Measurements from ENCODE around the gene PDCD4.

The PDCD4 gene

DNA sequence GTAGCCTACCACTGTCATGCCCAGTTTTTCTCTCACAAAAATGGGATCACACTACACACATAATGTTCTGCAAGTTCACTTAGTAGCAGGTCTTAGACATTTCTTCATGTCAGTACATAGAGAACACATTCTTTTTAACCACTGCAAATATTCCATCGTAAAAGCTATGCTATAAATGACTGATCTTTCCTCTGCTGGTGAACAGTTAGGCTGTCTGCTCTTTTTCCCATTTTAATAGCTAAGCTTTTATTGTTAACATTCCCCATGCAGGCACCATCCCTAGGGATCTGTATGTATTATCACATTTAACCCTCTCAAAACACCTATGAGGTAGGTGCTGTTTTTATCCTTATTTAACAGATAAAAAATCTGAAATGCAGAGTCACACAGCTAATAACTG is 46.2 kb upstream of the PDCD4 start:
- TF ChIP-seq, protein P1, sequence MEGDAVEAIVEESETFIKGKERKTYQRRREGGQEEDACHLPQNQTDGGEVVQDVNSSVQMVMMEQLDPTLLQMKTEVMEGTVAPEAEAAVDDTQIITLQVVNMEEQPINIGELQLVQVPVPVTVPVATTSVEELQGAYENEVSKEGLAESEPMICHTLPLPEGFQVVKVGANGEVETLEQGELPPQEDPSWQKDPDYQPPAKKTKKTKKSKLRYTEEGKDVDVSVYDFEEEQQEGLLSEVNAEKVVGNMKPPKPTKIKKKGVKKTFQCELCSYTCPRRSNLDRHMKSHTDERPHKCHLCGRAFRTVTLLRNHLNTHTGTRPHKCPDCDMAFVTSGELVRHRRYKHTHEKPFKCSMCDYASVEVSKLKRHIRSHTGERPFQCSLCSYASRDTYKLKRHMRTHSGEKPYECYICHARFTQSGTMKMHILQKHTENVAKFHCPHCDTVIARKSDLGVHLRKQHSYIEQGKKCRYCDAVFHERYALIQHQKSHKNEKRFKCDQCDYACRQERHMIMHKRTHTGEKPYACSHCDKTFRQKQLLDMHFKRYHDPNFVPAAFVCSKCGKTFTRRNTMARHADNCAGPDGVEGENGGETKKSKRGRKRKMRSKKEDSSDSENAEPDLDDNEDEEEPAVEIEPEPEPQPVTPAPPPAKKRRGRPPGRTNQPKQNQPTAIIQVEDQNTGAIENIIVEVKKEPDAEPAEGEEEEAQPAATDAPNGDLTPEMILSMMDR (IDR thresholded peaks at IDR 0.05; ENCODE audit: low read depth, low read length): no peak
- H3K9me3 ChIP-seq (ENCODE audit: severe bottlenecking): no peaks in the 10 kb centered on the region
- no peaks in the 10 kb centered on the region for H3K27me3 ChIP-seq (ENCODE audit: insufficient read depth, low read depth, severe bottlenecking)
- no peak overlapping the region for H3K4me3 ChIP-seq (ENCODE audit: low read depth, low read length)
- DNase-seq: no peak
- no peaks in the 10 kb centered on the region for H3K36me3 ChIP-seq
- H3K27ac ChIP-seq: no peak overlapping the region

DNA sequence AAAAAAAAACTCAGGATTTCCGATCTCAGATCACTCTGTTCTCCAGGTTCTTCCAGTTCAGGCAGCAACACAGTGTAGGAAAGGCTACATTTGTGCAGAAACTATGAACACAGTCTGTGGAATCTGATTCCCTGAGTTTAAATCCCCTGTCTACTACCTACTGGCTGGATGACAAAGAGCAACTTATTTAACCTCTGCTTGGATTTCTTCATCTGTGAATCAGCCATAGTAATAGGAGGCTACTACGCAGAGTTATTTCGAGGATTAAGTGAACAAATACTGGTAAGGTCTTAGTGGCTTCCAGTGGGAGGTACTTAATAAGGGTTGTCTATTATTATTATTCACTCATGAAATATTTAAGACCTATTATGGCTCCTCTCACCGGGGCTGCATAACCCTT is 44.3 kb upstream of the PDCD4 start:
- H3K36me3 ChIP-seq: no peaks in the 10 kb centered on the region
- no peak overlapping the region for H3K27ac ChIP-seq
- no peak for DNase-seq
- no peaks in the 10 kb centered on the region for H3K27me3 ChIP-seq (ENCODE audit: insufficient read depth, low read depth, severe bottlenecking)
- H3K4me3 ChIP-seq (ENCODE audit: low read depth, low read length): no peak overlapping the region
- H3K9me3 ChIP-seq (ENCODE audit: severe bottlenecking): no peaks in the 10 kb centered on the region
- TF ChIP-seq, protein P1 (IDR thresholded peaks at IDR 0.05; ENCODE audit: low read depth, low read length): no peak

DNA sequence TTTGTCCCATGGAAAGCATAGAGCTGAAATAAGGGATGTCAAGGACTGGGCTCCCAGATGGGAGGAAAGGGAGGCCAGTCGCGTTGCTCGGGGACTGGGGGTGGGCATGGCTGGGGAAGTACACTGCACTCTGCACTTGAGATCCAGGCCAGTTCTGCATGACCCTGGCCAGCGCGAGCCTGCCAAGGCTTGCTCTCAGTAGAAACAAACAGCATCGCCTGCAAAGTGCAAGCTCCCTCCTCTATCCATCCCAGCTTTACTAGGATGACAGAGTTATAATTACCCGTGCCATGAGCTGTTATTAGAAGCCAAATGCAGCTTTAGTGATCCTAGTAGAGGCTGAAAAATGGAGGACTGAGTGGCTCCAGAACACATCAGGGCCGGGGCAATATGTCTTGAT is 43.9 kb upstream of the PDCD4 start:
- H3K9me3 ChIP-seq (ENCODE audit: severe bottlenecking): no peaks in the 10 kb centered on the region
- no peak overlapping the region for H3K27ac ChIP-seq
- H3K36me3 ChIP-seq: no peaks in the 10 kb centered on the region
- DNase-seq: no peak
- H3K27me3 ChIP-seq (ENCODE audit: insufficient read depth, low read depth, severe bottlenecking): no peaks in the 10 kb centered on the region
- TF ChIP-seq, protein P1 (IDR thresholded peaks at IDR 0.05; ENCODE audit: low read depth, low read length): no peak
- no peak overlapping the region for H3K4me3 ChIP-seq (ENCODE audit: low read depth, low read length)

DNA sequence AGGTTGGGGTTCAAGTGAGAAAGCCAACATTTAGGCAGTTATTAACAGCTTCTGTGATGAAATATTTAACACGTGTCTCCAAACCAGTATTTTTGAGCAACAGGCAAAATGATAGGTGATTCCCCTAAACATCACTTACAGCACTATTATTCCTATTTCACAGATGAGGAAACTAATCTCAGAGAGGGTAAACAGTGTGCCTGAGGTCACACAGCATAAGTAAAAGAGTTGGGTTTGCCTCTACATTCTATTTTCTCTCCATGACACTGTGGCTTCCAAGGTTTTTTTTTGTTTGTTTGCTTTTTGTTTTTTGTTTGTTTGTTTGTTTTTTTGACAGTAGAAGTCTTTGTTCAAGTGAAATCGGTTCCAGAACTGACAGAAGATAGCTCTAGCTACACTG is 43.2 kb upstream of the PDCD4 start:
- H3K9me3 ChIP-seq (ENCODE audit: severe bottlenecking): no peaks in the 10 kb centered on the region
- DNase-seq: no peak
- H3K27me3 ChIP-seq (ENCODE audit: insufficient read depth, low read depth, severe bottlenecking): no peaks in the 10 kb centered on the region
- no peaks in the 10 kb centered on the region for H3K36me3 ChIP-seq
- TF ChIP-seq, protein P1 (IDR thresholded peaks at IDR 0.05; ENCODE audit: low read depth, low read length): no peak
- no peak overlapping the region for H3K27ac ChIP-seq
- no peak overlapping the region for H3K4me3 ChIP-seq (ENCODE audit: low read depth, low read length)

DNA sequence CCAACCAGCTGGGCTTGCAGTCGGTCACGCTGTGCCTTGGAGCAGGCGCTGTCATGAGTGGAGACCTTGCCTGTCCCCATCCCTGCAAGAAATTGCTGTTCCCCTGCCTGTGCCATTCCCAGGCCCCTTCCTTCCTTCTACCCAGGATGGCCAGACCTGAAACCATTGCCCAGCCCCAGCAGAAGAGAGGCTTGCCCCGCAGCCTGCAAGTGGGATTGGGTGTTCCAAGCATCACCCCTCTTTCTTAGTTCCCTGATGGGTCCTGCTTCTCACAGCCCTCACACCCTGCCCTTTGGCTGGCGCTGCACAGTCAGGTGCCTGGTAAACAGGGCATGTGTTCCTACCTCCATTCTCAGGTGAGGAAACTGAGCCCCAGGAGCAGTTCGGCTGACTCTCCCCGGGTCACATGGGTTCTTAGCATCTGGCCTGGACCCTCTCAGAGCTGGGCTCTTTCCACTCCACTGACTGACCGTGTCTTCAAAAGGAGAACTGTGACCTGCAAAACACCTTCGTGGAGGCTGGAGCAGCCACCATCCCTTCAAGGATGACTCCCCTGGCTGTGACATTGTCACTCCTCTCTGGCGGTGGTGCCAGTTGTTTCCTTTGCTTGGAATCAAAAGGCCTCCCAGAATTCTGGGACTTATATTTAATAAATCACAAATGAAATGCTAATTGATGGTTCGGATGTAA is 41.9 kb upstream of the PDCD4 start:
- Histone ChIP-seq H3K4me3 (ENCODE audit: low read depth, low read length) (no peak overlapping the region), H3K27me3 (ENCODE audit: insufficient read depth, low read depth, severe bottlenecking) (no peaks in the 10 kb centered on the region), H3K9me3 (ENCODE audit: severe bottlenecking) (no peaks in the 10 kb centered on the region), H3K27ac (no peak overlapping the region), H3K36me3 (no peaks in the 10 kb centered on the region)
- TF ChIP-seq, protein P1 (IDR thresholded peaks at IDR 0.05; ENCODE audit: low read depth, low read length): no peak
- no peak for DNase-seq
